HG03175 (cell line): ENCODE measurements around the gene FLNB.
"Not testable (repeated sequence)": the region's sequence is repeated elsewhere in the genome, so short reads cannot be mapped to it uniquely, and the experiment has no call there.

Source experiments
- ATAC-seq: cut with Tn5 transposase; IDR thresholded peaks from one replicate; pipeline ENCODE4 v1.9.1; 2021; ENCODE audit warnings: mild to moderate bottlenecking, moderate library complexity; ENCODE audit not compliant: unreplicated experiment

Gene FLNB

DNA sequence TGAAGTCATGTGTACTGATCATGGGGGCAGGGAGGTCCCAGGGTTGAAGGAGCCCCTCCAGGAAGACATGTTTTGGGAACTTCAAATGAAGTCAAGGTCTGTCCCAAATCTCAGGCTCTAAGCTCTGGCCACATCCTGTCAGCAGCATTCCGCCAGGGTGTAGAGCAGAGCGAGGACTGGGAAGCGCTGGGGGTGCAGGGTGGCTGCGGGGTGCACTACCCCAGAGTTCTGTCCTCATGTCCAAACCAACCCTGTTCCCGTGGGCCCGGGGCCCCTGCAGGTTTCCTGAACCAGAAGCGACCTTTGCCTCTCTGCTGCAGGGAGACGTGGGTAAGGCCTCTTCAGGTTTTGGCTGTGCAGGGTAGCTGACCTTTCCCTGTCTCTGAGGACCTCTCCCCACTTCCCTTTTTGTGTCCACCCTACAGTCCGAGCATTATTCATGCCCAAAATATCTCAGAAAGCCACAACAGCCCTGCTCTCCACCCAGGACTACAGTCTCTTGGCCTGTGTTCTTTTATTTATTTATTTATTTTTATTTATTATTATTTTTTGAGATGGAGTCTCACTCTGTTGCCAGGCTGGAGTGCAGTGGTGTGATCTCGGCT is 26.6 kb upstream of the FLNB start:
- no peak for ATAC-seq

DNA sequence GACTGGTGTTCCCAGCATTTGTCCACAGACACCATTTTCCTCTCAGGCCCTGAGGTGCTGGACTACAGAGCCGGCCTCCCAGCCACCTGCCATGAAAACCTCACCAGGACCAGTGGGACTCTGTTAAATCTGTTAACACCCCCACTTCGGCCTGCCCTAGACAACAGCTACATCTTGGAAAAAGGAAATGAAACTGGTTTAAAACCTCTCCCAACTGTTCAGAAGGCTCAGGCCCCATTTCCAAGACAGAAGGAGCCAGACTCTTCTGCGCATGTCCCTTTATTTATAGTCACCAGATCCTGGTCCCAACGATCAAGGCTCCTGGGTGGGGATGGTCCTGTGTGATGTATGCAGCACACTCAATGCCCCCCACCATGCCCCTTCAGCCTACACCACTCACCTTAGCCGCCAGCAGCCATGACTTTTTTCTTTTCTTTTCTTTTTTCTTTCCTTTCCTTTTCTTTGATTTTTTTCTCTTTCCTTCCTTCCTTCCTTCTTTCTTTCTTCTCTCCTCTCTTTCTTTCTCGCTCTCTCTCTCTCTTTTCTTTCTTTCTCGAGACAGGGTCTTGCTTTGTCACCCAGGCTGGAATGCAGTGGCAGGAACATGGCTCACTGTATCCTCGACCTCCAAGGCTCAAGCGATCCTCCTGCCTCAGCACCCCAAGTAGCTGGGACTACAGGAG is 25.5 kb upstream of the FLNB start:
- no peak for ATAC-seq

DNA sequence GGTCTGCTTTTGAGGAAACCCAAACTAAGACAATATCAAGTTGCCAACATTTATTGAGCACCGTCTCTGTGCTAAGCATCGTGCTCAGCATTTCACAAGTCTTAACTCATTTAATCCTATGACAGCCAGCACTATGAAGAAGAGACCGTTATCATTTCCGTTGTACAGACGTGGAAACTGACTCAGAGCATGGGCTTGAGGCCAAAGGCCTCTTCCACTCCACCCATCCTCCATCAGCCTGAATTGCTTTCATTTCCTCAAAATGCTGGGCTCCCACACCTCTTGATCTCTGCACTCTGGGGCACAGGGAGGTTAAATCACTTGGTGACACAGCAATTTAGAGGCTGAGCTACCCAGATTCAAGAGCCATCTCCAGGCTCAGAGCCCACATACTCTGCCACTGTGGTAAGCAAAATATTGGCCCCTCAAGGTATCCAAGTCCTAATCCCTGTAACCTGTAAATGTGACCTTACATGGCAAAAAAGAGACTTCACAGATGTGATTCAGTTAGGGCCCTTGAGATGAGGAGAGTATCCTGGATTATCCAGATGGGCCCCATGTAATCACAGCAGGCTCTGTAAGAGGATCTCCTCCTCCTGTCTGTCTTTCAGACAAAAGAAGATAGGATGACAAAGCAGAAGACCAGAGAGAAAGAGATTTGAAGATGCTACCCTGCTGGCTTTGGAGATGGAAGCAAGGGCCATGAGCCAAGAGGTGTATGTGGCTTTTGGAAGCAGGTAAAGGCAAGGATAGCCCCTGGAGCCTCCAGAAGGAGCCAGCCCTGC is 24.3 kb upstream of the FLNB start:
- peak; percentile 98 for ATAC-seq

DNA sequence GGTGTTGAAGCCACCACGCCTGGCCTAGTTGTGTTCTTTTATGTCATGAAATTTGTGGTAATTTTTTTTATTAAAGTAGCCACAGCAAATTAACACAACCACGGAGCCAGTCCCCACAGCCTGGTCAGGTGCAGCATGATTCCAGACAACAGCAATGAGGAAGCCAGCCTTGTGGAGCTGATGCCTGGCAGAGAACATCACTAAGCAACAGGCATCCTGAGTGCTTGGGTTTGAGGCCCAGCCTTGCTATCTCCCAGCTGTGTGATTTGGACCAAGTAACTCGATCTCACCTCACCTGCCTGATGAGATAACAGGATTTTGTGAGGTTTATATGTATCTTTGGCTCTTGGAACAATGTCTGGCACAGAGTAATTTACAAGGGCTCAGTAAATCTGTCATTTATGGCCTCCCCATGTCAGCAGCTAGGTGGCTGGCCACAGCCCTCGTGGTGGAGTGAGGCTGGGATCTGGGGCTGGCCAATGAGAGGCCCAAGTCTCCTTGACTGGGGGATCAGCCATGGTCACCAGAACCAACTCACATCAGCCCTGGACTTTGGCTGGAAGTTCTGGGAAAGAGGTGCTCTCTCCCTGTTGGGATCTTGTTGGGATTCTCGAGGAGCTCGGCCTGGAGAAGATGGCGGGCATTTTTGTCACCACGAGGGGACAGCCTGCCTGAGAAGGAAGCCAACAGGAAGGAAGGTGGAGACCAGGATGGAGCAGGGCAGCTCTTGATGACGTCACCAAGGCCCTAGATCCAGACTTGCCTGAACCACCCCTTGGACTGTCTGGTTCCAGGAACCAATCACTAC is 22.8 kb upstream of the FLNB start:
- ATAC-seq = no peak

DNA sequence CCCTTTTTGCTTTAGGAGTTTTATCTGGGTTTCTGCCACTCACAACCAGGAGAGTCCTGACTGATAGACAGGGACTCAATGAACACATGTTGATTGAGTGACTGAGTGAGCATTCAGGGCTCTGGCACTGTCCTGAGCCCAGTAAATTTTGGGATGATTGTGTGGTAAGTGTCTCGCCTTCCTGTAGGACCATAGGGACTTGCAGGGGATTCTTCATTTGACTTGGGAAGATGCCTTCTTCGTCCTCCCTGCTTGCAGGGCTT is 22.3 kb upstream of the FLNB start:
- ATAC-seq = no peak

DNA sequence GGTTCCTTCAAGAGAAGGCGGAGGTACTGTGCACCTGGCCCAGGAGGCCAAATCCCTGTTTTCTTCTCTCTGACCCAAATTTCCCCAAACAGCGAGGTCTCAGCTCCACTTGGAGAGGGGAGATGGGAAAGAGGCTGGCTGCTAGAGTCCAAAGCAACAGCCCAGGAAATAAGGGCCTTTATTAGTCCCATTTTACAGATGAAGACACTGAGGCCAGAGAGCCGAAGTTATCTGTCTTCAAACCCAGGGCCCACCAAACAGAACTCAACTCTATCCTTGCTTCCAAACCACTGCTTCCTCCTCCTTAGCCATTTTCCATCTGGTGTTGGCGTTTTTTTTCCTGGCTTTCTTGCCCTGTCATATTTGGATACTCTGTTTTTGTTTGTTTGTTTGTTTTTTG is 22.0 kb upstream of the FLNB start:
- no peak for ATAC-seq

DNA sequence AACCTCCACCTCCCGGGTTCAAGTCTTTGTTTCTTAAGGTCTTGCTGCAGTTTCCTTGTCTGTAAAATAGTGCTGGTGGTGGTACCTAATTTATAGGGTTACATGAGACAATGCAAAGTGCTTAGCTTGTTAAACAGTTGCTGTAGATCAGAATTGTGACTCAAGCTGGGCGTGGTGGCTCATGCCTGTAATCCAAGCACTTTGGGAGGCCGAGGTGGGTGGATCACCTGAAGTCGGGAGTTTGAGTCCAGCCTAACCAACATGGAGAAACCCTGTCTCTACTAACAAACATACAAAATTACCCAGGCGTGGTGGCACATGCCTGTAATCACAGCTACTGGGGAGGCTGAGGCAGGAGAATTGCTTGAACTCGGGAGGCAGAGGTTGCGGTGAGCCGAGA is 19.0 kb upstream of the FLNB start:
- not testable (repeated sequence) for ATAC-seq

DNA sequence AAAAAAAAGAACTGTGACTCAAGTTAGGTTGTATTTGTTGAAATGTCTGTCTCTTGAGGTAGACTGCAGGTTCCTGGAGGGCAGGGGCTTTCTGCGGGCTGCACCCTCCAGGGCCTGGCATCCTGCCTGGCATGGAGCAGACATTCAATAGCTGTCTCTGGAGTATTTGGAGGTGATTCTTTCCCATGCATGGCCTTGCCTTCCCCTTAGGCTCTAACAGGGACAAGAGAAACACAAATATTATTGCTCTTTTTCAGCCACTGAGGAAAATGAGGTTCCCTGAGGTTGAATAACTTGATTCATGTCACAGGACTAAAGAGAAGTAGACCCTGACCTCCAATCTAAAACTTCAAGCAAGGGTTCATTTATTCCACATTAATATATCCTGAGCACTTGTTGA is 18.6 kb upstream of the FLNB start:
- no peak for ATAC-seq

DNA sequence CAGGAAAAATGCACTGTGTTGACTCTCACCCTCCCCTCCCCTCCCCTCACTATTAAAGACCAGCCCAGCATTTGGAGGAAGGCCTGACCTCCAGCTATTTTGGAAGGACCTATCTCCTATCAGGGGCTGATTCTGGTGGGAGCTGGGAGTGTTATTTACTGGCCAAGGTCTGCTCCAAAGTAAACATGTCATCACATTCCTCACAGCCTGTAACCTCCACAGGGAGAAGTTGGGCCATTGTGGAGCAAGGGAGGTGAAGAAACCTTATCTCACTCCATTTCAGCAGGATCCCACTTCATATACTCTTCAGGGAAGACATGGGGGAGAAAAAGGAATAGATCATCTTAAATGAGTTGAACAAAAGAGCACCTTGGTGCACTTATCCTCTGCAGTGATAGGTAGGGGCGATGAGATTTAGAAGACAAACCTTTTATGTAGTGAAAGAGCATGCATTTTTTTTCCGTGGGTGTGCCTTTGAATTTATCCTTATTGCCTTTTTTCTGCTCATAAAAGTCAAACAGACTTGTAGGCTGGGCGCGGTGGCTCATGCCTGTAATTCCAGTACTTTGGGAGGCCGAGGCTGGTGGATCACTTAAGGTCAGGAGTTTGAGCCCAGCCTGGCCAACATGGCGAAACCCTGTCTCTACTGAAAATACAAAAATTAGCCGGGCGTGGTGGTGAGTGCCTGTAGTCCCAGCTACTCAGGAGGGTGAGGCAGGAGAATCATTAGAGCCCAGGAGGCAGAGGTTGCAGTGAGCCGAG is 15.6 kb upstream of the FLNB start:
- ATAC-seq = no peak

DNA sequence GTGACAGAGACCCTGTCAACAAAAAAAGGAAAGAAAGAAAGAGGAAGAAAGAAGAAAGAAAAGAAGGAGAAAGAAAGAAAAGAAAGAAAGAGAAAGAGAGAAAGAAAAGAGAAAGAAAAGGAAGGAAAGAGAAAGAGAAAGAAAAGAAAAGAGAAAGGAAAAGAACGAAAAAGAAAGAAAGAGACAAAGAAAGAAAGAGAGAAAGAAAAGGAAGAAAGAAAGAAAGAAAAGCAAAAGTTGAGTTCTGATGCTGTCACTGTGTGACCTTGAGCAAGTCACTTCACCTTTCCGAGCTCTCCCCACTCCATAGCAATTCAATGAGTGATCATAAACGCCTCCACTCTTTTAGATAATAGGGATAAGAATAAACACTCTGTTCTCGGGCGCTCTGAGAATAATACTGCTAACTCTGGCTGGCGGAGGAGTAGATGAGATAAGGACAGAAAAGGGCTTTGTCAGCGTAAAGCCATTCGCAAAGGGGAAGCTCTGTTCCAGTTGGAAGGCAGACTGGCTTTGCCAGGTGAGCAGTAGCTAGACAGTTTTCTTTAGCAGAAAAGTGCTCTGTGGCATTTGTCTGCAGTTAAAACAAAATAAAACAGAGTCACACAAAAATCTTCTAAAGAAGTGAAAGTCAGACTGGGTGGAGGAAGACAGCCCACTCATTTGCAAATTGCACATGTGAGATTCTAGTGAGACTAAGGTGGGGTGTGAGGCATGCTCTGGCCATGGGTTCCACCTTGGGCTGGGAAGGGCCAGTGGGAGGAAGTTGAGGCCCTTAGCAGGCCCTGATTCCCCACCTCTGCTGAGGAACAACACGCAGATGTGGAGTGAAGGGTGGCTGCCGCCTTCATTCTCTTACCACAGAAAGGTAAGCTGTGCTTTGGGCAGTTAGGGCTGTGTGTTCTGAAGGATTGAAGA is 9.6 kb upstream of the FLNB start:
- ATAC-seq = no peak

DNA sequence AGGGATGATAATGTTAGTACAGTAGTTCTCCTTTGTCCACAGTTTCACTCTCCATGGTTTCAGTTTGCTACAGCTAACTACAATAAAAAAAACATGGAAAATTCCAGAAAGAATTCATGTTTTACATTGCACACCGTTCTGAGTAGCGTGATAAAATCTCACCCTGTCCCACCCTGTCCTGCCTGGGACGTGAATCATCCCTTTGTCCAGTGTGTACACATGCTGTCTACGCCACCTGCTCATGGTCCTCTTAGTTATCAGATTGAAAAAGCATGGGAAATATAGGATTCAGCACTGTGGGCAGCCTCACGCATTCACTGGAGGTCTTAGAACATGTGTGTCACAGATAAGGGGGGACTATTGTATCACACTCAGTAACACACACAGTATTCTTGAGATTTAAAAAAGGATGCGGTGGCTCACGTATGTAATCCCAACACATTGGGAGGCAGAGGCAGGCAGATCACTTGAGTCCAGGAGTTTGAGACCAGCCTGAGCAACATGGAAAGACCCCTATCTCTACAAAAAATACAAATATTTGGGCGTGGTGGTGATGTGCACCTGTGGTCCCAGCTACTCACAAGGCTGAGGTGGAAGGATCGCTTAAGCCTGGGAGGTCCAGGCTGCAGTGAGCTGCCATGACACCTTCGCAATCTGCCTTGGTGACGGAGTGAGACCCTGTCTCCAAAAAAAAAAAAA is 8.7 kb upstream of the FLNB start:
- no peak for ATAC-seq

DNA sequence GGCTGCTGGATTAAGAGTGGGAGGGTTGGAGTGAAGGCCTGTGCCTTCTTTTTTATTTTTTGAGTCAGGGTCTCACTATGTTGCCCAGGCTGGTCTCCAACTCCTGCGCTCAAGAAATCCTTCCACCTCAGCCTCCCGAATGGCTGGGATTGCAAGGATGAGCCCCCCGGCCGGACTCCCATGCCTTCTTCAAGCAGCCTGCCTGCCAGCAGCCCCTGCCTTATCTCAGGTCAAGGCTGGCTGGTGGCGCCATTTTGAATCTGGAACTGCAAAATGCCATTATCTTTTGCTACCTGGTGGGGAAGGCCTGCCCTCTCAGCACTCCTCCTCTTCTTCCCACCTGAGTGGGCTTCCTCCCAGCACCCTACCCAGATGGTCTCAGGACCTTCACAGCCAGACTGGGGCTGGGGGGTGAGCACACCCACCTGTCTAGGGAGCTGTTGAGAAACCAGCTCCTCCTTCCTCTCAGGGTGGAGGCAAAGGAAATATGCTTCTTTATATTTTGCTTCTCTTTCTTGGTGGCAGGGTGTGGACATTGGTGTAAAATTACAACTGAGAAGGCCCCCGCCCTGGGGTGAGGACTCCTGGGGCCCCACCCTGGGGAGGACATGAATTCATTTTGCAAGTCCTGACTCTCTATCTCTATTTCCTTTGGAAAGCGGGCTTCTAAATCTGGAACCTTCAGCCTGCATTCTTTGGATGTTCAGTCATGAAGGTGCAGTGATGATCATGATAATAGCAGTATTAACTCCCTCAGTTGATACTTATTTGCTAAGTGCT is 7.7 kb upstream of the FLNB start:
- ATAC-seq = no peak

DNA sequence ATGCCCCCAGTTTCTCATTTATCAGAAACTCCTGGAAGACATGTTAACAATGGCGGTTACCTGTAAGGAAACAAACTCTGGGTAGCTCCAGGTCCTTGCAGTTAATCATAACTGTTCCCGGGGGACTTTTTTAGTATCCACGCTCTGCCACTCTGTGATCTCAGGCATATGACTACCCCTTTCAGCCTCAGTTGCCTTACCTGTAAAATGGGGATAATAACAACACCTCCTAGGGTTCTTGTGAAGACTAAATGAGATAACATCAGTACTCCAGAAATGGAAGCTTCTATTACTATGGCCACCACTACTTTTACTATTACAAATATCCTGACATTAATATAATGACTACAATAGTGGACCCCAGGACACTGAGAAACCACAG is 7.1 kb upstream of the FLNB start:
- ATAC-seq = no peak

DNA sequence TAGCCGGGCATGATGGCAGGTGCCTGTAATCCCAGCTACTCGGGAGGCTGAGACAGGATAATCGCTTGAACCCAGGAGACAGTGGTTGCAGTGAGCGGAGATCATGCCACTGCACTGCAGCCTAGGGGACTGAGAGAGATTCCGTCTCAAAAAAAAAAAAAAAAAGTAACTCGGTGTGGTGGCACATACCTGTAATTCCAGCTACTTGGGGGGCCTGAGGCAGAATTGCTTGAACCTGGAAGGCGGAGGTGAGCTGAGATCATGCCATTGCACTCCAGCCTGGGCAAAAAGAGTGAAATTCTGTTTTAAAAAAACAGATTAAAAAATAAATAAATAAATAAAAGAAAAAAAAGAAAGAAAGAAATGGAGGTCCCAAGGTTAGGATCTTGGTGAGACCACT is 6.2 kb upstream of the FLNB start:
- ATAC-seq = no peak

DNA sequence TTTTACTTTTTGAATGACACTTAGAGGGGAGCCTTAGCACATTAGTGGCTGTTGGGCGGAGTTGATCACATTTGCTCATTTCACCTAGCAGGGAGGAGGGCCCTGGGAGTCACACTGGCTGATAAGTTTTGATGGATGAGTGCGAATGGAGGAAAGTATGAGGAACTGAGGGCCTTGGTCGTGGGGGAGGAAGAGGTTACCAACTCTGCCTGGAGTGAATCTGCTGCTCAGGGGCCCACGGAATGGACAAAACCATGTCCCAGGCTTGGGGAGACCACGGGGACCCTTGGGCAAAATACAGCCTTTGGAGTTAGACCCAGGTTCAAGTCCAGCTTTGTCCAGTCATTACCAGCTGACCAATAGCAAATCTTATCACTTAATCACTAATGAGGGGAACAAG is 5.1 kb upstream of the FLNB start:
- ATAC-seq = no peak

DNA sequence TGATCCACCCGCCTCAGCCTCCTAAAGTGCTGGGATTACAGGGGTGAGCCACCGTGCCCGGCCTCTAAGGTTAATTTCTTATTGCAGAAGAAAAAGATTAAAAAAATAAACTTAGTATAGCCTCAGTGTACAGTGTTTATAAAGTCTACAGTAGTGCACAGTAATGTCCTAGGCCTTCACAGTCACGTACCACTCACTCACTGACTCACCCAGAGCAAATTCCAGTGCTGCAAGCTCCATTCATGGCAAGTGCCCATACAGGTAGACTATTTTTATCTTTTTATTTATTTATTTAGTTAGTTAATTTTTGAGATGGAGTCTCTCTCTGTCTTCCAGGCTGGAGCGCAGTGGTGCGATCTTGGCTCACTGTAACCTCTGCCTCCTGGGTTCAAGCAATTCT is 3.2 kb upstream of the FLNB start:
- ATAC-seq = no peak

DNA sequence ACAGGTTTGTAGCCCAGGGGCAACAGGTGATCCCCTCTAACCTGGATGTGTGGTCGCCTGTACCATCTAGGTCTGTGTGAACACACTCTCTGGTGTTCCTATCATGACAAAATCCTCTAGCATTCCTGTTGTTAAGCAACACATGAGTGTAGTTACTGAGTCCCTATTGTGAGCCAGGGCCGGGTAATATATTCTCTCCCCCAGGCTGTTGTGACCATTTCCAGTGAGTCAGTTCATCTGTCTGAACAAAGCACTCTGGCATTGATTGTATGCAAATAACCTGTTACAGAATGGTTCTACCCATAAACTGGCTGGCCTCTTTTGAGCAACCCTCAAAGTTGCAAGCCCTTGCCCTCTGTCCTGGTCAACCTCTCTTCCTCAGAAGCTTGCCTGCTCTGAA is 2.6 kb upstream of the FLNB start:
- no peak for ATAC-seq

DNA sequence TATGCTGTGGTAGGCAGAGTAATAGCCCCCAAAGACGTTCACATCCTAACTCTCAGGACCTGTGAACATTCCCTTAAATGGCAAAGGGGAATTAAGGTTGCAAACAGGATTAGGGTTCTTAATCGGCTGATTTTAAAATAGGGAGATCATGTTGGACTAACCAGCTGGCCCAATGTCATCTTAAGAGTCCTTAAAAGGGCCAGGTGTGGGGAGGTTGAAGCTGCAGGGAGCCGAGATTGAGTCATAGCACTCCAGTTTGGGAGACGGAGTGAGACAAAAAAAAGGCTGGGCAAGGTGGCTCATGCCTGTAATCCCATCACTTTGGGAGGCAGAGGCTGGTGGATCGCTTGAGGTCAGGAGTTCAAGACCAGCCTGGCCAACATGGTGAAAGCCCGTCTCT is 1.6 kb upstream of the FLNB start:
- no peak for ATAC-seq
